Measurements from ENCODE around the gene FMNL1.

The FMNL1 gene

DNA sequence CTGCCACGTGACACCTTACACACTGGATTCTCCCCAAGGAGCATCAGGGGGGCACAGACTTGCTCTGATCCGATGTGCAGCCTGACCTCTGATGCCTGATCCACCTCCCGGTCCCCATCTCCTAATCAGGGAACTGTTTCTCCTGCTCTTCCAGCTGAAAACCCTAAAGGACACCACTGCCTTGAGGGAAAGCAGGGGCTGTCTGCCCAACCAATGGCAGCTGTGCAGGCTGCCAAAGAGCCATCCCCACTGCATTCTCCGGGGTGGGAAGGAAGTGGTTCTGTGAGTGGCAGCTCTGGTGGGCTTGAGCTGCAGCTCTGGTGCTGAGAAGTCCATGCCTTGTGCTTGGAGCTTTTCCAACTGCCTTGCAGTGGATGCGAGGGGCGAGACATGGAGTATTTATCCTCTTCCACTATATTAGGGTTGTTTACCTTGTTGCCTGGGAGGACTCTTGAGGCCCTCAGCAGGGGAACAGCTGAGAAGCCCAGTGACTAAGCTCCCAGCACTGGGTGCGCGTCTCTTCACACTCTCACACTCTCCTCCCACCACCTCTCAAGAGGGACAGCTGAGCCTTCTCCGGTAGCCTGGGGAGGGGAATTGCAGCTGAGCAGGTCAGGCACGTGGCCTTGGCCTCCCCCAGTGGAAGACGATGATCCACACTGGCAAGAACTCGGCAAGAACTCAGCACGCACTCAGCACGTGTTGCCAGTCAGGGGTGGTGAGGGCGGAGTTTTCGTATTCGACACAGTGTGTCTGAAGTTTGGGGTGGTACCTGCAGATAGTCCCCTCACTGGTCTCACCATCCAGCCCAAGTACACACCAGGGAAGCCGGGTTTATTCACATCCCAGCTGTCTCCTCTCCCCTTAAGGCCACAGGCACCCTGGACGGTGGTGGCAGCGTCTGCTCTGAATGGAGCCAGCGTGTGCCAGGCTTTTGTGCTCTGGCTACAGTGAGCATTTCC, 61.3 kb downstream of the FMNL1 start:
- no peak for DNase-seq (ENCODE audit: low read depth)

DNA sequence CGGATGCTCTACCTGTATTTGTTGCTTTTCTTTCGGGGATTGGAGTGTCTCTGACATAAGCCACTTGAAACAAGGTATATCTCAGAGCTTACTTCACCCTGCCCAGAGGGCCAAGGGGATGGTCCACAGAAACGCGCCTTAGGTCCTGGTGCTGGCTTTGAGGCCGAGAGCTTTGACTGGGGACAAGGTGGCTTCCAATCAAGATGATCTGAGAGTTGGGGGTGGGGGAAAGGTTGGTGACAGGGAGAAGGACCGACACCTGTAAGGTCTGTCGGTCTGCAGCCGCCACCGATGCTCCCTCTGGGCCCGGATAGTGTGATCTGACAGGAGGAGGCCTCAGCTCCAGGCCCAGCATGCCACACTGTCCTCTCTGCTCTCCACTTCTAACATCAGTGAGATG, 62.0 kb downstream of the FMNL1 start:
- no peak for DNase-seq (ENCODE audit: low read depth)

DNA sequence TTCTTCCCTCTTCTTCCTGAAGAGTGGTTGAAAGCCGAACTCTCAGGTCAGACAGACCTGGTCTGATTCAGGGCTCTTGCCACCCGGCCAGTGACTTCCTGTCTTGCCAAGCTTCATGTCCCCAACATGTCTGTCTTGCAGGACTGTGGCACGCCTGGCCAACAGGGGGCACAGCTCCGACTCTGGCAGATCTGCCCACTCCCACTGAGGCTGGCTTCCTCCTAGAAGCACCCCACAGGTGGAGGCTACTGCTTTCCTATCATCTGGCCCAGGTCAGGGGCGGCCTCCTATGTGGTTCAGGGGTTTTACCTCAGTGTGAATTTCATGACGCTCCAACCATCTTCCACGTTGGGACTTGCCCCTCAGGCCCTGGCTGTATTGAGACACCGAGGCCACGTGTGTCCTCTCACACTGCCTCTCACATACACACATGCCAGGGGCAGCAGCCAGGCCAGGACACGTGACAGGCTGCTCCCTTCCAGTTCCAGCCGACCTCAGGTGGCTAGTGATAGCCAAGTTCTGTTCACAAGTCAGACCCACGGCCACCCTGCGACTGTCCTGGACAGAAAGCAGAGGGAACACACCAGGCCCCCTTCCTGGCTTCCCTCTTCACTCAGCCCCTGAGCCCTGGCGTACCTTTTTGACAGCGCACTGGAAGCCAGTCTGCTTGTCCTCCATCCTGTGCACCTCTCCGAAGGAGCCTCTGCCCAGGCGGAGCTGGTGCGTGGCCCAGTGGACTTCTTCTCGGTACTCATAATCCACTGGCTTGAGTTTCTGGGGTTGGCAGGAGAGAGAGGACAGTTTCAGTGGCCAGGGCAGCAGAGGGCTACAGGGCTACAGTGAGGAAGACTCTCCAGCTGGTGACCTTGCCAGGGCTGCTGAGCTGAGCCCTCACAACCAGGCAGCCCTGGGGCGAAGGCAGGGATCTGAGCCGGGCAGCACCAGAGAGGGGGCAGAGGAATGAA, 62.8 kb downstream of the FMNL1 start:
- DNase-seq (ENCODE audit: low read depth), result no peak

DNA sequence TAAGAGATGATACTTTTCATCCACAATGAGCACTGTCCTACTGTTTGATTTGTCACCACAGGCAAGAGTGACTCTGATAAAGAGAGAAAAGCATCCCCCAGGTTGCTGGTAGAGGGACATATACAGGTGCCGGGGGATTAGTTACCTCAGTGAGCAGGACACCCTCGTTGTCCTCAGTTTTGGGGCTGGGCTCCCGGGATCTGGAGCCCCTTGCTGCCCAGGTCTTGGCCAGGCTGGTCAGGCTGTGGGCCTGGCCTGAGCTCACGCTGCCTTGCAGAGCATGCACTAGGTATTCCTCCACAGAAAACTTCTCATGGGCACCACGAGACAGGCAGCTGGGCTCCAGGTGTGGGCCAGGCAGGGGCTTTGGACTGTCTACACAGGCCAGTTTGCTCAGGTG, 64.6 kb downstream of the FMNL1 start:
- DNase-seq (ENCODE audit: low read depth), result no peak

DNA sequence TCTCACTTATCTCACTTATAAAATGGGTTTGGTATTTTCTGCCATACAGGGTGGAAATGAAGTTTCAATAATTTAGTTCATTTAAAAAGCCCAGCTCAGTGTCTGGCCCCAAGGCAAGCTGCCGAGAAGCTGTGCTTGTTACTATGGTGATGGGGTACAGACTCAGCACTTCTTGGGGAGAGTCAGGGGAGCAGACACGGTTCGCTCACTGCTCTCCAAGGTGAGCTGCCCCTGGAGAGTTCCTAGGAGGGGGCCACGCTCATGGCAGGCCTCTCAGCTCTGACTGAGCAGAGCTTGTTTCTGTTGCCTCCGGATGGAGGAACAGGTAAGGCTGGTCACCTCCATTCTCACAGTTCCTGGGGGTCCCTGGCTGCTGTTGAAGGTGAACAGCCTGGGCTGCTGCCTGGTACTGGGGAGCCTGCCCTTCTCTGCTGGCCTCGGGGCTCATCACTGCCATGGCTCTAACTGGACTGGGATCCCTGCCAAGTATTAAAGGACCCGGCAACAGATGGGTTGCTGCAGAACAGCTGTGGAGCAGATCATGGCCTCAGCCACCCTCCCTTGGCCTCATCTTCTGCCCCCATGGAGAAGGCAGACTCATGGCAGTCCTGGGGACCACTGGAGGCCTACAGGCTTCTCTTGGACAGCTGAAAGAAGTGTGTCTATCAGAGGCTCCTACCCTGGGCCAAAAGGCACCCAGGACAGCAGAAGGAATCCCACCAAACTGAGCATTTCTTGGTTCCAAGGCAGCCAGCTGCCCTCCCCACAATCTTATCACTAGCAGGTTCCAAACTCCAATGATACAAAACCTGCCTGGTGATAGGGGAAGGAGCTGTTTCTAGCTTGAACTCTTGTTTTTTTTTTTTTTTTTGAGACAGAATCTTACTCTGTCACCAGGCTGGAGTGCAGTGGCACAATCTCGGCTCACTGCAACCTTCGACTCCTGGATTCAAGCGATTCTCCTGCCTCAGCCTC, 66.1 kb downstream of the FMNL1 start:
- DNase-seq (ENCODE audit: low read depth), result no peak

DNA sequence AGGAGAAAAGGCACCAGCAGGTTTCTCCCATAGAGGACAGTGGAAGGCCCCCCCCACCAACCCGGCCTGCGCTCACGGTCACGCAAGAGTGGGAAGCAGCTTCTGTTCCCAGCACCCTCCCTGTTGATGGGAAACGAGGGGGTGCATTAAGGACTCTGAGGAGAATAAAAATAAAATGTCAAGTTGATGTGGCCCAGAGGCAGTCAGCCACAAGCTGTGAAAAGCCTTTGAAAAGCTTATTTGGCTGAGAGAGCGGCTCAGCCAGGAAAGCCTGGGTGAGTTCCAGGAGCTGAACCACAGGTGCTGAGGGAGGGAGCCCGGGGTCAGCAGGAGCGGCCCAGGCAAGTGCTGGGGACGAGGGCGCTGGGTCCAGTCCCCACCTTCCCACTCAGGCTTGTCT, 67.1 kb downstream of the FMNL1 start:
- no peak for DNase-seq (ENCODE audit: low read depth)

DNA sequence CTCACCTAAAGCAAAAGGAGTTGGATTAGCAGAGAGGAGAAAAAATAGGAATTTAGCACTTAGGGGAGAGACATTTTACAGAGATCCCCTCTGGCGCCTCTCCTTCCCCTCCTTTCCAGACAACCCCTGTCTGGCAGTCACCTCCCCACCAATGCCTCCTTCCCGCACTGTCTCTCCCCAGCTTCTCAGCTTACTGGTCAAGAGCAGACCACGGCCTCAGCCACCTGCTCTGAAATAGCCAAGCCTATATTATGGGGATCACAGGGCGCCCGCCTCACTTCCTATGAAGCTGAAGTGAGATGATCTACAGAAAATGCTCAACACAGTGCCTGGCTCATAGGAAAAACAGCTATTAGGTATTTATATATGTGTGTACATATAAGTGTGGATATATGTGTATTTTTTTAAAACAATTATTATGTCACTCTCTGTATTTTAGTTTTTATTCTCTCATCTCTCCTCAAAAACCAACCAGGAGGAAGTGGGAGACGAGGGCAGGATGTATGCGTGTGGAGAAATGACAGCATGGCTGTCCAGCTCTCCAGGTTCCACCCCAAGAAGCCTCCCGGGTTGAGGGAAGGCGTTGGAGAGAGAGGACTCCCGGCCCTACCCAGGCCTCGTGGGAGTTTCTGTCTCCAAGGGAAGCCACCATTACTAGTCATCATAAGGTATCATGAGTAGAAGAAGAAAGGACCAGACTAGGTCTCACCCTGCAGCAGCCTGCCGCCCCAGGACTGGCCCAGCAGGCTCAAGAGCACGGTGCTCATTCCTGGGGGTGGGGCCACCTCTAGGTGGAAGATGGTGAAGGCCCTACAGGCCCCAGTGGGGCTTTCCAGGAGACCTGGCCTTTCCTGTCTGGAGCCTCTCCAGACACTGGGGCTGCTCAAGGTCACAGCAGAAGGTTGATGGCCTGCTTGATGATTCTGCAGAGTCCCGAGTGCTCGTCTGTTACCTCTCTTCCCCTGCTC, 67.9 kb downstream of the FMNL1 start:
- no peak for DNase-seq (ENCODE audit: low read depth)

DNA sequence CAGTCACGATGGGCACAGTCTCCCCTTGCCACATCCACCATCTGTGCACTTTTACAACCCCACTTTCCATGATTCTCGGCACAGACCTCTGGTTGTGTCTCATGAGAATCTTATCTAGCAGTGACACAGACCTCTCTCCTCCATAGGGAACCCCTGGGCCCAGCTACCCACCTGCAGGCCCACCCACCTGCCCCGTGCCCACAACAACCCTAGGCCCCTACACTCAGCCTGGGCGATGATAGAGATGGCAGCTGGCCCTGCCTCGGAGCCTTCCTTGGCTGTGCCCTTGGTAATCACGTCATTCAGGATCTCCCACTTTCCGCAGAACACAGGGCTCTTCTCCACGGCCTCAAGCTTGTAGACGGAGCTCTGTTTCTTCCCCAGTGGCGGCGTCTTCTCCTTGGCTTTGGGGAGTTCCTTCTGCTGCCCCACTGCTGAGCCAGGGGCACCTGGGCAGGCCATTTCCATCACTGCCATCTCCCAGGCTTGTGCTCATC, 68.6 kb downstream of the FMNL1 start:
- DNase-seq (ENCODE audit: low read depth), result no peak

DNA sequence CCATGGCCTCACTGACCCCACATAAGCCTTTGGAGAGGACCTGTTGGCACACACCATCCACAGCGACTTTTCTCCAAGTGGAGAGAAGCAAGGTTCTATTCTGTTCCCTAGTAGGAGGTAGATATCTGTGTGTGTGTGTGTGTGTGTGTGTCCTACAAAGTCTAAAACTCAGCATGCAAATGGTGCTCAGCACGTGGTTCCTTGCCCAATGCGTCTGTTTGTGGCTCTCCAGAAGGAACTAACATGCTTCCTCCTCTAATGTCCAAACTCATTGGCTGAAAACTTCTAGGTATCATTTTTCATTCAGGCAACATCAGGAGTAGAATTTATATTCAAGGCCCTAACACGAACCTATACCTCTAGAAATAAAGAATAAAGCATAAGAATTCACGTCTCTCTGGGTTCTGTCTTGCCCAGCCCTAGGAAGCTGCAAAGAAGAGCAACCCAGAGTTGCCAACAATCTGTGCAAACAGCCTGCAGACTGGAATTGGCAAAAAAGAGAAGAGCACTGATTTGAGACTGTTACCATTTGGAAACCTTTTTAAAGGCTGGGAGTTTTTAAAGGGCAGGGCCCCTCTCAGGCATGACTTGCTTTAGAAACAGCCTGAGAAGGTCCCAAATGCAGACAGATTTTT, 69.6 kb downstream of the FMNL1 start:
- DNase-seq (ENCODE audit: low read depth), result no peak

DNA sequence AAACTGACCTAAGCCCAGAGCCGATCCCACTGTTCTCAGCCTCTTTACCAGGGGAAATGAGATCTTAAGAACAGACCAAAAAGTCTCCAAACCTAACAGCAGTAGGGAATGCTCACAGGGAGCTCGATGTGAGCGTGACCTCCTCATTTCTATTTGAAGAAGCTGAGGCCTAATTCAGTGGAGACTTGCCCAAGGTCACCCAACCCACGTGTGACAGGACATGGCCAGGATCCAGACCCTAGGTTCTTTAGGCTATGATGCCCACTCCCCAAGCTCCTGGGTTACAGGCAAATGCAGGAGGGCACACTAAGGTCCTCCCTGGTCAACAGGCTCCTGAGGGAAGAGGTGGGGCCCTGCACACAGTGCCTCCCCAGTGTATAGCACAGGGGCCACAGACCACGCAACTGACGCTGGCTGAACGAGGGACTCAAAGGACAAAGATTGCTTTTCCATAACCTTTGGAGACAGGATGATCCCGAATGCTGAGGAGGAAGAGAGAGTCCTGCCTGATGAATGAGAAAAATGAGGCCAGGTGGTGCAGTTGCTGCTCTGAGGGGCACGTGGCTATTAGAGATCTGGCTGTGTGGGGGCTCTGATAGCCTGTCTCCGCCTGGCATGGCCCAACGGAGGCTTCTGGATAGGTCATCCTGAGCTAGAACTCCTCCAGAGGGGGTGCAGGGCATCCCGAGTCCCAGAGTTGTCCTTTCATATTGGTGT, 71.2 kb downstream of the FMNL1 start:
- DNase-seq (ENCODE audit: low read depth), result no peak

DNA sequence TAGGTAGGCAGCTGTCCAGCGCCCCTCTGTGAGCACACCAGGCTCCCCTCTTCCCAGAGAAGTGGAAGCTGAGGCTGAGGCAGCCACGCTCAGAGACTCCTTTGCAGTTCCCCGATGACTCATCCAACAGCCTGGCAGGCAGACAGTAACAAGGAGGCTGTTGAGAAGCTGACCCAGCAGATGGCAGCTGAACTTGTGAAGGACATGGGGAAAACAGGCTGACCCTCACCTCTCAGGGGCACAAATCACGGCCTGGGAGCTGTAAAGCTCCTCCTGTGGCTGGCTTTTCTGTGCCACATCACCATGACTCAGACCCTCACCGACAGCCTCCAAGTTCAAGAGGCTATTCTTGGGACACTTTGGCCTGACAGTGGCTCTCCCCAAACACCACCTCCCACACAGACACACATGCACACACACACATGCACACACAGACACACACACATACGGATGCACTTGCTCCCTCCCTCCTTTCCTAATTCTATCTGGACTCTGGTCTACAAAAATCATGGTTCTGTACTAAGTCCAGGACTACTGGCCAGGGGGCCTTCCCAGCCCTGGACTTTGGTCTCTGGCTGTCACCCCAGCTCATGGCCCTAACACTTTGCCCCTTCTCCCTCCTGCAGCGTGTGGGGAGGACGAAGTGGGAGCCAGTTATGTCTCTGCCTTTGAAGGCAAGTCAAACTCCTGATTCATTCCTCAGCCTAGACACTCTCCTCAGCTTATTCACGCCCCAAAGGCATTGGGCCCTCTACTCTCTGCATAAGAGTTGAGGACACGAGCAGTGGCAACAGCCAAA, 71.9 kb downstream of the FMNL1 start:
- DNase-seq (ENCODE audit: low read depth), result no peak

DNA sequence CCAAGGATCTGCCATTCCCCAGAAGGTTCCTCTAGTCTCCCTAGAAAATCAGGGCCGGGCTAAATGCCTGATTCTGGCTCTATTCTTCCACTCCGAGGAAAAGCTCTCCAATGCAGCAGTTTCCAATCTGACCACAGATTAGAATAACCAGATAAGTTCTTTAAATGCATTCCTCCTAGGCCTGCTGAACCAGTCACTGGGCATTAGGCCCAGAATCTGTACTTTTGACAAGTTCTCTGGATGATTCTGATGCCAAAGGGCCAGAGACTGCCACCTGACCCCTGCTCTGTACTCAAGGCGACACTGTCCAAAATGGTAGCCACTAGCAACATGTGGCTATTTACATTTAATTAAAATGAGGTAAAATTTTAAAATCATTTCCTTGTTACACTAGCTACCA, 72.8 kb downstream of the FMNL1 start:
- no peak for DNase-seq (ENCODE audit: low read depth)

DNA sequence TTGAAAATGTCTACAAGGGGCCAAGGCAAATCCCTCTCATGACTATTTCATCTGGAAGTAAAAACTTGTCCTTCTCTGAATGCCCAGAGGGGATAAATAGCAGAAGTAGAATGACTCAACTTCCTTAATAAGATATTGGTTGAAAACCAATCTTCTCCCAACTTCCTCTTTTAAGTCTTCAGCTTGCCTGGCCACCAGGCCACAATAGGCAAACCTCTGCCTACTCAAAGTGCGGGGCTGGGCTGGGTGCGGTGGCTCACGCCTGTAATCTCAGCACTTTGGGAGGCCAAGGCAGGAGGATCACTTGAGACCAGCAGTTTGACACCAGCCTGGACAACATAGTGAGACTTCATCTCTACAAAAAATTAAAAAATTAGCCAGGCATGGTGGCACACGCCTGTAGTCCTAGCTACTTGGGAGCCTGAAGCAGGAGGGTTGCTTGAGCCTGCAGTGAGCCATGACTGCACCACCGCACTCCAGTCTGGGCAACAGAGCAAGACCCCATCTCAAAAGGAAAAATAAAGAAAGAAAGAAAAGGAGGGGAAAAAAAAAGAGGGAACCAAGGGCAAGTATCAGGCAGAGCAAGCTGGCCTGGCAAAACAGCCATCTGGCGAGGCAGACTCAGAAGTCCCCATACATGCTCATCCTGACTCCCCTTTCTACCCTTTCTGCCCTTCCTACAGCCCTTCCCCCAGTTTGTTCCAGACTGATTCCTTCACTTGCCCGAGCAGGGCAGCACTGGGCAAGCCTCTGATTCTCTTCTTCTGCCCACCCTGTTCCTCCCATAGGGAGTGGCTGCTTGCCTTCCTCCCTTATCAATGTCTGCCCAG, 74.5 kb downstream of the FMNL1 start:
- no peak for DNase-seq (ENCODE audit: low read depth)

DNA sequence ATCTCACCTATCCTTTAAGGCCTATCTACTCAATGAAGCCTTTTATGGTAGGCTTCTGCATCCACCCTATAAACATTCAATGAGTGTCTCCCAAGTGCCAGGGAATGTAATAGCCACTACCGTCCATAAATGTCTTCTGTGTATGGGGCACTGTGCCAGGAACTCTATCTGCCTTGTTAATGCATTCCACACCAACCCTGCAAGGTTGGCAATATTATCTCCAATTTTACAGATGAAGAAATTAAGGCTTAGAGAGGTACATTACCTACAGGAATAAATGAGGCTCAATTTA, 75.1 kb downstream of the FMNL1 start:
- no peak for DNase-seq (ENCODE audit: low read depth)

All from activated T-cell treated with anti-CD3 and anti-CD28 coated beads for 24 hours (primary cell).